B cell (primary cell): ENCODE measurements around the gene CSTA. TPM values are rescaled to one million over a fixed set of nuclear protein-coding genes. Genes with fewer than 3 reads are reported as not detected.
A peak's percentile ranks its signal among the peaks of the same experiment; 100 is the strongest.

ENCODE experiments used
- ATAC-seq: fragments of 200-7000 bp; cut with Tn5 transposase; one replicate; pipeline ENCODE4 v1.10.0; 2021; ENCODE audit warnings: low read depth, mild to moderate bottlenecking, moderate number of reproducible peaks, moderate library complexity
- CTCF ChIA-PET: fragments of 350-600 bp; sonication (Branson Sonifier 250); formaldehyde crosslinking; loops from one replicate; lab custom pipeline; 2021; ENCODE audit warnings: antibody characterized with exemption, inconsistent platforms; lab: Charles Lee
- POLR2A ChIA-PET: fragments of 350-600 bp; sonication (Branson Sonifier 250); formaldehyde crosslinking; loops from one replicate; lab custom pipeline; 2021; ENCODE audit warnings: antibody characterized with exemption; lab: Charles Lee
- DNase-seq: peaks from one replicate; pipeline ENCODE4 v3.0.0; 2013
- H2AFZ ChIP-seq: 2 replicates; pipeline ENCODE4 v1.6.1; 2012; ENCODE audit warnings: mild to moderate bottlenecking, low read depth, low read length; ENCODE audit not compliant: insufficient read depth, poor library complexity, severe bottlenecking
- H3K27ac ChIP-seq, 2 donors: 1 replicate in 1 of 2; 2 replicates in 1 of 2; pipeline ENCODE4 v1.5.1; 2012 to 2013; ENCODE audit warnings: low read length in 2 of 2, mild to moderate bottlenecking in 2 of 2, moderate library complexity in 1 of 2
- H3K27me3 ChIP-seq, 4 experiments: fragments of 200-600 bp in 1 of 4; sonication (generic) in 1 of 4; replicated peaks in 1 of 4; 1 replicate in 2 of 4; 2 replicates in 2 of 4; pipeline versions ENCODE4 v1.6.1 to v1.7.0; 2013 to 2016; ENCODE audit warnings: low read length in 3 of 4, mild to moderate bottlenecking in 2 of 4, mixed read lengths in 1 of 4, moderate library complexity in 1 of 4; ENCODE audit not compliant: insufficient read depth in 4 of 4, control insufficient read depth in 3 of 4; ENCODE audit errors: control extremely low read depth in 1 of 4
- H3K36me3 ChIP-seq, 2 experiments: replicated peaks in 1 of 2; 1 replicate in 1 of 2; 2 replicates in 1 of 2; pipeline versions ENCODE4 v1.6.1 to v1.7.1; 2013; ENCODE audit warnings: low read length in 1 of 2; ENCODE audit not compliant: insufficient read depth in 2 of 2, control insufficient read depth in 1 of 2; ENCODE audit errors: control extremely low read depth in 1 of 2, extremely low read depth in 1 of 2
- H3K4me1 ChIP-seq, 2 donors: fragments of 200-600 bp in 1 of 2; sonication (generic) in 1 of 2; 1 replicate in 1 of 2; 2 replicates in 1 of 2; pipeline versions ENCODE4 v1.5.1 to v1.6.1; 2013 to 2017; ENCODE audit warnings: low read length in 2 of 2; ENCODE audit not compliant: control insufficient read depth in 2 of 2, insufficient read depth in 2 of 2
- H3K4me2 ChIP-seq: replicated peaks from 2 replicates; pipeline ENCODE3; 2012; ENCODE audit warnings: mild to moderate bottlenecking, low read depth, low read length; ENCODE audit not compliant: poor library complexity, severe bottlenecking
- H3K4me3 ChIP-seq, 5 experiments: fragments of 200-600 bp in 1 of 5; sonication (generic) in 1 of 5; 1 replicate in 3 of 5; 2 replicates in 2 of 5; pipeline versions ENCODE4 v1.5.1 to v1.7.0; 2011 to 2016; ENCODE audit warnings: low read length in 4 of 5, mild to moderate bottlenecking in 4 of 5, low read depth in 2 of 5, control low read depth in 1 of 5, moderate library complexity in 1 of 5; ENCODE audit not compliant: insufficient read depth in 1 of 5; ENCODE audit errors: control extremely low read depth in 1 of 5, extremely low read depth in 1 of 5
- H3K79me2 ChIP-seq: fragments of 200-600 bp; sonication (generic); one replicate; pipeline ENCODE4 v1.6.0; 2016; ENCODE audit warnings: low read length; ENCODE audit not compliant: control insufficient read depth, insufficient read depth
- H3K9ac ChIP-seq: fragments of 200-600 bp; sonication (generic); 2 replicates; pipeline ENCODE4 v1.6.1; 2017; ENCODE audit warnings: mild to moderate bottlenecking, low read length, moderate library complexity
- H3K9me3 ChIP-seq, 3 donors: one replicate each; pipeline versions ENCODE4 v1.6.1 to v1.7.1; 2013; ENCODE audit warnings: low read length in 2 of 3; ENCODE audit not compliant: control insufficient read depth in 2 of 3, insufficient read depth in 1 of 3; ENCODE audit errors: control extremely low read depth in 1 of 3
- H4K20me1 ChIP-seq: 2 replicates; pipeline ENCODE4 v1.6.0; 2012; ENCODE audit warnings: mild to moderate bottlenecking, low read length; ENCODE audit not compliant: insufficient read depth, control insufficient read depth, poor library complexity, severe bottlenecking
- H3K27ac Mint-ChIP-seq: one replicate; pipeline ENCODE4 v1.8.0; 2021; ENCODE audit warnings: mixed read lengths
- H3K27me3 Mint-ChIP-seq: one replicate; pipeline ENCODE4 v1.8.0; 2021; ENCODE audit warnings: mixed read lengths
- H3K4me1 Mint-ChIP-seq: one replicate; pipeline ENCODE4 v1.8.0; 2021; ENCODE audit warnings: mixed read lengths
- H3K4me3 Mint-ChIP-seq: one replicate; pipeline ENCODE4 v1.8.0; 2021; ENCODE audit warnings: mixed read lengths
- H3K9me3 Mint-ChIP-seq: one replicate; pipeline ENCODE4 v1.8.0; 2022; ENCODE audit warnings: mixed read lengths; ENCODE audit not compliant: insufficient read depth
- EZH2 ChIP-seq: IDR thresholded peaks from 2 replicates; pipeline ENCODE4 v1.6.1; 2012; ENCODE audit warnings: borderline replicate concordance, low read depth, mild to moderate bottlenecking, moderate library complexity, low read length; ENCODE audit not compliant: insufficient read depth, poor library complexity, severe bottlenecking
- WGBS: methylation state at CpG from one replicate; pipeline ENCODE4 v1.1.5; 2013; ENCODE audit warnings: missing lambda C conversion rate; ENCODE audit not compliant: insufficient coverage; 5-methylcytosine and 5-hydroxymethylcytosine counted together
- intact Hi-C: fragments of 100-400 bp; cut with micrococcal nuclease; formaldehyde crosslinking; loops from one replicate; pipeline ENCODE4 v1.10.0; 2022
- polyA plus RNA-seq: library from polyadenylated mRNA; depleted of rRNA; stranded (reverse); fragments of >200 nt; gene quantifications from 2 replicates; pipeline ENCODE4 v1.2.3, GENCODE V29; 2012
- total RNA-seq, 2 donors: library from RNA; stranded (reverse); fragments of 120-200 nt in 1 of 2; gene quantifications; 1 replicate in 1 of 2; 2 replicates in 1 of 2; pipeline versions ENCODE4 v1.2.3 to v1.2.4, GENCODE V29; 2013 to 2022
- TF ChIP-seq, protein P1 (sequence below): fragments of 200-600 bp; IDR thresholded peaks from one replicate; pipeline ENCODE4 v1.8.0; 2022; ENCODE audit warnings: antibody characterized with exemption, mild to moderate bottlenecking

Gene CSTA
- total and polyA plus RNA-seq, 2 donors (not counting 1 experiment from before 2014, with no cell fraction given), result 1.3 TPM; not detected in 1

DNA sequence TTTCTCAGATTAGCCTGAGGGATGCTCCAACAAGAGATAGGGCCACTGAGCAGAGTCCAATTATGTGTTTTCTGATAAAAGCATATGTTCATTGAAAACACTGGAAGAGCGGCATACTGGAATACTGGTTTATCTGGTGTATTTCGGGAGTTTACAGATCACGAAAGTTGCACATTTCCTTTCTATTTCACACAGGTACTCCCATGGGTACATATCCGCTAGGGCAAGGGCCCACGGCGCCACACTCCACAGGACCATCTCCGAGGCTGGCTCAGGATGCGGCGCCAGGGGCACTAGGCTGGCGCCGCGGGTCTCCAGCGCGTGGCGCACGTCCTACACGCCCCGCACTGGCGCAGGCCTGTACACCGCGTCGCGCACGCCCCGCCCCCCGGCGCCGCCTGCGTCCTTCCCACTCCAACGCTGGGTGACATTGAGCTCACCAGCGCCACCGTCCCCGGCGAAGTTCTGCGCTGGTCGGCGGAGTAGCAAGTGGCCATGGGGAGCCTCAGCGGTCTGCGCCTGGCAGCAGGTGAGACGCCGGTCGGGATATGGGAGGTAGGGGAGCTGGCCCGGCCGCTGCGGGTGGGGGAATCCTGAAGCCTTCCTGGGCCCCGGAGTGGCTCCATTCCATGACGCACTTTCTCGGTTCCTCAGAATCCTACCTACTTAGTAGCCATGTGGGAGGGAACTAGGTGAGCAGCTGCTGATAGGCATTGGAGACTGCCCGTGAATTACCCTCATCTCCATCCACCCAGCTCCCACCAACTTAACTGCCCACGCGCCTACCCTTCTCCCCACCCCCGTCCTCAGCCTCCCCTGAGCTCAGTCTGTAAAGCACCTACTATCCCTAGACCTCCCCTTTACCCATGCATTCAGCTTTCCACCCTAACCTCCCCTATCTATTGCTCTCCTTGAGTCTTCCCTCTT lies 59.0 kb downstream of the CSTA start, which contains the start of gene FAM162A:
TSS of gene FAM162A (plus strand) at position 412 of the 927 bp plus-strand sequence. CDS start at position 496, 84 bp downstream.
- peaks cover 37% of the 10 kb centered on the region for H3K4me1 Mint-ChIP-seq
- no peaks in the 10 kb centered on the region for H3K27me3 Mint-ChIP-seq
- peak within 1 kb of the TSS; percentile 75 to 95 (median 86) for H3K4me3 ChIP-seq
- peak within 1 kb of the TSS; percentile 94 for H3K27ac Mint-ChIP-seq
- H3K36me3 ChIP-seq, result no peaks in the 10 kb centered on the region
- no peaks in the 10 kb centered on the region for H3K27me3 ChIP-seq
- no peaks in the 10 kb centered on the region for H4K20me1 ChIP-seq
- H3K9ac ChIP-seq, result peak within 1 kb of the TSS; percentile 80
- DNase-seq (peak; percentile 96), ATAC-seq (peak; percentile 96)
- peaks cover 22% of the 10 kb centered on the region for H3K79me2 ChIP-seq
- ChIA-PET POLR2A (interaction anchor here (0.6 to 2.2 kb wide), 7 partner anchors 9 to 700 kb away, joined by 3 to 25 read pairs (median 6); partner anchors contain the start of genes HSPBAP1, KPNA1 and WDR5B), CTCF (interaction anchor here (0.6 to 4.0 kb wide), 13 partner anchors 8 to 838 kb away, joined by 3 to 38 read pairs (median 4); partner anchors contain the start of genes POLQ and WDR5B)
- intact Hi-C loops, result loop anchor here (1.0 to 5.0 kb wide), 9 partner anchors 32 to 1787 kb away; partner anchors contain the start of genes EAF2, GOLGB1, HCLS1 and IQCB1
- no peaks in the 10 kb centered on the region for H3K9me3 Mint-ChIP-seq
- TF ChIP-seq EZH2, result no peak
- TF ChIP-seq, protein P1, sequence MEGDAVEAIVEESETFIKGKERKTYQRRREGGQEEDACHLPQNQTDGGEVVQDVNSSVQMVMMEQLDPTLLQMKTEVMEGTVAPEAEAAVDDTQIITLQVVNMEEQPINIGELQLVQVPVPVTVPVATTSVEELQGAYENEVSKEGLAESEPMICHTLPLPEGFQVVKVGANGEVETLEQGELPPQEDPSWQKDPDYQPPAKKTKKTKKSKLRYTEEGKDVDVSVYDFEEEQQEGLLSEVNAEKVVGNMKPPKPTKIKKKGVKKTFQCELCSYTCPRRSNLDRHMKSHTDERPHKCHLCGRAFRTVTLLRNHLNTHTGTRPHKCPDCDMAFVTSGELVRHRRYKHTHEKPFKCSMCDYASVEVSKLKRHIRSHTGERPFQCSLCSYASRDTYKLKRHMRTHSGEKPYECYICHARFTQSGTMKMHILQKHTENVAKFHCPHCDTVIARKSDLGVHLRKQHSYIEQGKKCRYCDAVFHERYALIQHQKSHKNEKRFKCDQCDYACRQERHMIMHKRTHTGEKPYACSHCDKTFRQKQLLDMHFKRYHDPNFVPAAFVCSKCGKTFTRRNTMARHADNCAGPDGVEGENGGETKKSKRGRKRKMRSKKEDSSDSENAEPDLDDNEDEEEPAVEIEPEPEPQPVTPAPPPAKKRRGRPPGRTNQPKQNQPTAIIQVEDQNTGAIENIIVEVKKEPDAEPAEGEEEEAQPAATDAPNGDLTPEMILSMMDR, result peak; percentile 68
- H3K4me1 ChIP-seq, result peaks cover 11 to 15% of the 10 kb centered on the region in 2 donors
- peak within 1 kb of the TSS; percentile 86 for H3K4me2 ChIP-seq
- H2AFZ ChIP-seq, result peak within 1 kb of the TSS; percentile 90
- no peaks in the 10 kb centered on the region for H3K9me3 ChIP-seq
- H3K4me3 Mint-ChIP-seq, result peak within 1 kb of the TSS; percentile 93
- WGBS, result under 1% methylated on average over 45 of the region's 52 CpGs
- peak within 1 kb of the TSS; percentile 82 to 83 for H3K27ac ChIP-seq
